Measurements from ENCODE around the gene MRPS18B.

Gene MRPS18B

DNA sequence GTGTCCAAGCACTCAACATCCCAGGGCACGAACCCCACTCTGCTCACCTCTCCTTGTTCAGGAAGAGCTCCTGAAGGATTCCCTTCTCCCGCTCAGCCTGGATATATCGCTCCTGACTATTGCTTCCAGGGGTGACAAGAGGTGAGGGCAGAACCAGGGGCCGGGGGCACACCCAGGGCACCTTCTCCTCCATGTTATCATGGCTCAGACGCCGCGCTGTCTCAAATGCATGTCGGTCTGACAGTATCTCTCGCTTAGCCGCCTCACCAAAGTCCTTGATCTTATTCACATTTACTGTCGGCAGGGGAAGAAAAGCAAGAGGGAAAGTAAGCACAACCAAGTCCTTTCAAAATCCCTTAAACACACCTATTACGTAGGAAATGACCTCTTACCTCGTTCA lies 13.7 kb upstream of the MRPS18B start:
- no peak for DNase-seq (ENCODE audit: low read depth)

DNA sequence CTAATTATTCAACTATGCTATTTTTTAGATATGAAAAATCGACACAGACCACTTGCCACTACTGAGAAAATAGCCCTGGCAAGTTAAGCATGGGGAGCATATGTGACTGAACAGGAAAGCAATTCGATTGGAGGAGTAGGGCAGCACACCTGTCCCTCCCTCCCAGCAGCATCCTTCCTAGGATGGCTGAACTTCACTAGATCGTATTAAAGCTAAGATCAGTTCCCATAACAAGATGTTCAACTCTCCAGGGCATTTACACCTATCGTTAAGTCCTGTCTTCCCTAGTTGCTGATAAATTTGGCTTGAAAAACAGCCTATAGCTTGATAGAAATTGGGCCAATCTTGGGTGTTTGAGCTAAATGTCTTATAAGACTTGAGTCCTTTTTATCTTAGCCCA lies 7.6 kb upstream of the MRPS18B start:
- DNase-seq (ENCODE audit: low read depth) = no peak

DNA sequence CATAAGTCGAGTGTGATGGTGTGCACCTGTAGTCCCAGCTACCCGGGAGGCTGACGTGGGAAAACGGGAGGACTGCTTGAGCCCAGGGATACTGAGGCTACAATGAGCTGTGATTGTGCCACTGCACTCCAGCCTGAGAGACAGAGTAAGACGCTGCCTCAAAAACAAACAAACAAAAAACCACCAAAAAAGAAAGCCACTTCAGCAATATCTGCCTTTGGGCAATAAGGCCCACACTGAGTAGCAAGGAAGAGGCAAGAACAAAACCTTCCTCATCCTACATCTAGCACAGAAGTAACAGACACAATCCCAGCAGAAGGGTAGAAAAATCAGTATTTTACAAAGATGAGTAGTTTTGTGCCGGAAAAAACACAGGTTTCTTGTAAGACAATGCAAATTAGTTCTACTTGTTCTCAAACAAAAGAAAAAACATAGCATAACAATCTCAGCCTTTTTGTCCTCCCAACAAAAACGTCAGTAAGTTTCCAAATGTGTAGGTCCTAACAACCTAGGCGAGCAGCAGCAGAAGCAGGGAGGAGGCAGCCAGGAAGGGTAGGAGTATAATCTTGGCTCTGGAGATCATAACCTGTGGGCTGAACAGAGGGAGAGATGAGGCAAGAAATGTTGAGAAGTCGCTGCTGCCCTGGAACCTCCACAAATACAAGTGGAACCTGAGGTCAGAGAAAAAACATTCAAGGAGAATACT lies 6.3 kb upstream of the MRPS18B start:
- DNase-seq (ENCODE audit: low read depth) = no peak

DNA sequence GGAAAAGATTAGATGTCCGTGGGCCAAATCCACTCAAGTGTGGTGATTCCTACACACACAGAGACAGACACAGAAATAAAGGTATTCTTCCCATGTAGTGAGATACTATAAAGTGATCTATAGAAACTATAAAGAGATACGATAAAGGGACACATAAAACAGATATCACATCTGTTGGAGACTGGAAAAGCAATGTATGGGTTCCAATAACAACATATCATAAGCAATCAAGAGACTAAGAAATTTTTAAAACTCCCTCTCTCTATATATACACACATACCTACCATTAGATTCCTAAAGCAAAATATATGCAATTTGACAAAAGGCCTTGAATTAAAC lies 5.8 kb upstream of the MRPS18B start:
- no peak for DNase-seq (ENCODE audit: low read depth)

DNA sequence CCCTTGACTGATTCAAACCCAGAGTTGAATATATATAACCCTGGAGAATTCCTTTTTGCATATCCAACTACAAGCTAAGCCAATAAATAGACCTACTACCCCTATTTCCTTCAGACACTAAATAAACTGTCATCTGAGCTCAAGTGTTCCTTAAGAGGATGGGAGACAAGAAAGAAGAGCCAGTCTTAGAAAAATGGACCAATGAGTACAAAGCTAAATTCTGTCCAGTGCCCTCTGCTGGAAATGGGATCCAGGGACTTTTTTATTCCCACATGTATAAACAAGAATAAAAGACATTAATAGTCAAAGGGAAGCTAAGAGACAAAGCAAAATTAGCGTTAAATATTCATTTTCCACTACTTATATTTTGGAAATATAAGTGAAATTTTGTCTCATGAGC lies 5.4 kb upstream of the MRPS18B start:
- no peak for DNase-seq (ENCODE audit: low read depth)

DNA sequence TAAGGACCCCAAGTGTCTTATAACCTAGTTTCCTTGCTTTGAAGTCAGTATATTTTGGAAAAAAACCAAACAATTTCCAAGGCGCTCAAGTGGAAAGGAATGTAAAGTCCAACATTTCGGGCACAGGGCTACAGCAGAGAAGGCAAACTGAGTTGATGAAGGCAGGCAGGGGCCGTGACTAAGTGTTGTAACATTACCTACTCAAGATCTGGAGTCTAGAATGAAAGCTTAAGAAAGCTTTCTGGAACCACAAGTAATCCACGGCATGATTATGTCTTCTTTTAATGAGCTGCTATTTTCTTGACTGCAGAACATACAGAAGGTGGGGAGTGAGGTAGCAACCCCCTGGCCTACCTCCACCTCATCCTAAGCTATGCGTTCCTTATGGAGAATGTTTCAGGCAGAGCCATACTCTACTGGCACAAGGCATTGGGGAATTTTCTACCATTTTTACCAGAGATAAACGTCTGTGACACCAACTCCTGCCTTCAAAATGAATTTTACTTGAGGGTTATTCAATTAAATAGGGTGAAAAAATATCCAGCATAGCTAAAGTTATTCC lies 4.9 kb upstream of the MRPS18B start:
- no peak for DNase-seq (ENCODE audit: low read depth)

DNA sequence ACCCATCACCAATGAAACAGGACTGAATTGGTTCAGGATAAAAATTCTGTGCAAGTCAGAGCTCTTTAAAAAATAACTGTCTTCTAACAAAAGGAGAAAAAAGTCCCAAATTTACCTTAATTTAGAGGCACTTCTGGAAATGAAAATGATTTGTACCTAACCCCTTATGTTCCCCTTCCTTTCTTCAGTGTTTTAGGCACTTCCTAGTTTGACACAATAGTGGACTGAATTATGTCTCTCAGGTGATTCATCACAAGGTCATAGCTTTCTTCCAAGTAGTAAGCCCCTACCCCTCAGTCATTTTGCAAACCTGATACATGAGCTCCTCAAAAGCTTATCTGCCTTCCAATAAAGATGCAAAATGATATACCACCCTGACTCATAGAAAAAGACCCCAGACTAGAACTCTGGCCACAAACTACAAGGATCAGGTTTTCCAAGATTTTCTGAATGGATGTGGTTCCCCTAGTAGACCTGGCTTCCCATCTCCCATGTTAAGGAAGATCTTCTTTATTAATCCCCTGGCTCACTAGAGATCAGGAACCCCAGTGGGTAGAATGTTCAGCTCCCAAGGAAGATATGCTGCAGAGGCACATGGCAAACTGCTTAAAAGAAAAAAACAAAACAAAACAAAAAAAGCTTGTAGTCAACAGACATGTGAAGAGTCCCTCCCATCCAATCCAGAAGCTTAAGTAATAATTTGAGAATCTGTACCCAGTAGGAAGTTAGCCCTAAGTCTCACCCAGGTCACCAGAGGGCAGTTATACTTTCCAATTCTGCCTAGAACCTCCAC lies 4.2 kb upstream of the MRPS18B start:
- no peak for DNase-seq (ENCODE audit: low read depth)

DNA sequence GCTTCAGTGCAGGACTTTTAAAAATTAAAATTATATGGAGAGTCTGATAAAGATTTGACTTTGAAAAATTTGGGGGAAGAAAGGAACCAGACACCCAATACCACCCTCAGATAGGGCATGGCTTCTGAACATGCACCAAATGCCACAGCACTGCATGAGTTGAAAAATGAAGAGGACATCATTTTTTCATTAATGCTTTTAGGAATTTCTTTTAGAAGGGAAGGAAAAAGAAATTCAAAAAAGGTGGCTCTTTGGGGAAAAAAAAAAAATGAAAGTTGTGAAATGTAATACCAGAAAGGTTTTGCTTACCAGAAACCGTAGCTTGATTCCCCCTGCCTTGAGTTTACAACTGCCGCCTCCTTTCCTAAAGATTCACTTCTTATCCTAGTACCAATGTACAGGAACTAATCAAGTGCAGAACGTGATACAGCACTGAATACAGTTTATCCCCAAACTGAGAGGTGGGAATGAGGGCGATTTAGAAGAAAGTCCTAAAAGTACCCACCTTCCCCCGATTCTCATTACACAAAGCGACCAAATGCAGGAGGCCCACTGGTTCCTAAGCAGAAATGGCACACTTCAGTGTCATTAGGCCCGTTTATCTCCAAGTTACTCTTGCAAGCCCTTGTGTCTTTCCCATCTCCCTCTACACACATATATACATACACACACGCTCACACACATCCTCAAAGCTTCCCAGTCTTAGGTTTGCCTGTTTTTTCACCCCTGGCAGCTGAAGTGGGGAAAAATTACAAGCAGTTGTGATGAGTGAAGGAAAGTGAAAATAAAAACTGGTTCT lies 3.4 kb upstream of the MRPS18B start:
- DNase-seq (ENCODE audit: low read depth) = no peak

DNA sequence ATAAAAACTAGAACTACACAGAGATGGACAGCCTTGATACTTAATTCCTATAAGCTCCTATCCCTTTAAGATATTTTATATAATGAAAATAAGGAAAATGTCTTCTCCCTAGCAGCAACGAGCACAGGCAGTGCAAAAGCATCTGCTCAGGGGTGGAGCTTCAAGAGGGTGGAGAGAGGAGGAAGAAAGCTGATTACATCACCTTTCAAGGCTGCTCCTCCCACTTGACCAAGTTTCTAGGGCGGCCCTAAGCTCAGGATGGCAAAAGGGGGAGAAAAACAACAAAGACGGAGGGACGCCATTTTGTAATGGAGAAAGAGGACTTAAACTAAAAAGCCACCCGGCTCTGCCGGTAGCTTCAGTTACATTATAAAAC lies 2.8 kb upstream of the MRPS18B start:
- DNase-seq (ENCODE audit: low read depth) = peak; percentile 67

DNA sequence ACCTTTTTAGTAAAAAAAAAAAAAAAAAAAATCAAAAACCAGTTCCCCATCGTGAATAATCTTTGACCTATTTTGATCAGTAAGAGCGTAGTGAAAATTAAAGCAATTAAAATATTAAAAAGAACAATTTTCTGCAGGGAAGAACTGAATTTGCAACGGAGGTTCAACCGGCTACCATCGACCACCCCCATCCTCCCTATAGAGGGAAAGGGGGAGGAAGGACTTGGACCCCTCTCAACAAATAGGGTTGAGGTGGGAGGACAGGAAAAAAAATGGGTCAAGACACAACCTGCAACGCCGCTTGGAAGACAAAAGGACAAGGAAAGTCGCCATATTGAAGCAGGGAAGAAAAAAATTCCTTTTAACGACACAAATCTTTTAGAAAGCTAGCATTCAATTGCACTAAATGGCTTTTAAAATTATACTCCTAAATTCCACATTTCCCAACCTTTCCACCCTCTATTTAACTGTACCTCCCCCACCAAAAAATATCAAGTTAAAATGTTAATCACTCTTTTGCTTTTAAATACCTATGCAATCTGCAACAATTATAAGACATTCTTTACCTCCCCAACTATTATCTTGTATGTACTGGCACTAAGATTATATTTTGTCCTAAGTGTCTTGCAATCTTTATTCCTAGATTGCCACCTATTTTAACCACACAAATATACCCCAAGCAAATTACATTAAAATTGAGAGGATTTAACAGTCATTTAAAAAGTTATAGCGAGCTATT lies 2.3 kb upstream of the MRPS18B start:
- no peak for DNase-seq (ENCODE audit: low read depth)

DNA sequence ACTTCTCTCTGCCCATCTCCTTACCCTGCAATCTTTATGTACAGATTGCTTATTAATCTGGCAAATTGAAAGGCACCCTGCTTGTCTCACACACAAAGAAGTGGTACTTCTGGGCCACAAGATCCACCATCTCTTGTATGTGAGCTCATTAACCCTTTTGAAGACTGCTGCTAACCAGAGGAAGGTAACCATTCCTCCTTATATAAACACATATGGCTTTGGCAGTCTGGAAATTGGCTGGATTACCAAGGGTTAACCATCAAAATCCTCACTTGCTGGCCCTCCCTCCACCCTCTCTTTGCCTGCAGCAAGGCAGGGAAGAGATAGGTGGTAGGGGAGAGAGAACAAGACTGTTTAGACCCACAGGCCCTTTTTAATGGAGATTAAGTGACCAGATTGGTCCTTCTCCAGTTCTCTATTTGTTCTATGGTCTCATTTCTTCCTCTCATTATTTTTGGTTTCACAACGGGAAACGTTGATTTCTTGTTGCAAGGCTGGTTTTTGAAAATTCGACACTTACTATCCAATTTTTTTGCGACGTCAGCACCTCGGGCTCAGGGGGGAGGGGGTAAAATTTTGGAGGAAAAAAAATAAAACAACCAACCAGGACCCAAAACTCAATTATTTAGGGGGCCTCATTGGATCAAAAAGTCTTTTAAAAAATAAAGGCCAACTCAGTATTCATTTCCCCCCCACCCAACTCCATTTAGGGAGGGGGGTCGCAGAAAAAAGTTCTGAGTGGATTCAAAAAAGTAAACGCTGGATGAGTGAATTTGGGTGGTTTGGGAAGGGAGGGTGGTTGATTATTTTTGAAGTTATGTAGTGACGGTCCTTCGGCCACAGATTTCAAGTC lies 1.5 kb upstream of the MRPS18B start:
- no peak for DNase-seq (ENCODE audit: low read depth)

DNA sequence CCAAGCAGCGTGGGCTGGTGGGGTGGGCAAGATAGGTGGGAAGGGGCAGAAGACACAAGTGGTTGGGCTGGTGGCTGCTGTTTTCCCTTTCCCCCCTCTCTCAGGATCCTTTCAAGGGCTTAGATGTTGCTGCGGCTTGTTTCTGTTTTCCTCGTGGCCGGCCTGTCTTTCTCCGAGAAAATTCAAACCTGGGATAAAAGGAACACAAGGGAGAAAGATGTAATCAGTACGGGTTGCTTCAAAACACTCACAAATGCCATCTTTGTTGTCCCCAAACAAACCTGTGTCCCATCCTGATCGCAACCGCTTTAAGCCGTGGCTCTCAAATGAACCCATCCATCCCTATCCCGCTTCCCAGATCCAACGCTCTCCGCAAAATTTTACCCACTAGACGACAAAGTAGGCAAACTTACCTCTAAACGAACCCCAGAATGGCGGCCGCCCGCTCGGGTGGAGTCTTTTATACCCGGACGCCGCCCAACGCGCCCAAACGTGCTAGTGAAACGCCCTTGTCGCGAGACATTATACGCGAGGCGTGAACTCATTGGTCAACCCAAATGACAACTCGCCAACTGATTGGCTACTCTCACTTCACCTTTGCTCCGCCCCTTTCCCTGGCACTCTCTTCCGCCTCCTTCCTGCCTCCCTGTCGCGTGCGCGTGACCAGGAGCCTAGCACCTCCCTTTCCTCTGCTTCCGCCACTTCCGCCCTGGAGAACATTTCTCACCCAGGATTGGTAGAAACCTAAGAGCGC lies 652 bp upstream of the MRPS18B start, which contains the start of gene PPP1R10:
TSS of gene PPP1R10 (minus strand) at position 433 of the 754 bp plus-strand sequence. CDS start 7,299 bp downstream, outside the sequence.
- peak; percentile 95 for DNase-seq (ENCODE audit: low read depth)

DNA sequence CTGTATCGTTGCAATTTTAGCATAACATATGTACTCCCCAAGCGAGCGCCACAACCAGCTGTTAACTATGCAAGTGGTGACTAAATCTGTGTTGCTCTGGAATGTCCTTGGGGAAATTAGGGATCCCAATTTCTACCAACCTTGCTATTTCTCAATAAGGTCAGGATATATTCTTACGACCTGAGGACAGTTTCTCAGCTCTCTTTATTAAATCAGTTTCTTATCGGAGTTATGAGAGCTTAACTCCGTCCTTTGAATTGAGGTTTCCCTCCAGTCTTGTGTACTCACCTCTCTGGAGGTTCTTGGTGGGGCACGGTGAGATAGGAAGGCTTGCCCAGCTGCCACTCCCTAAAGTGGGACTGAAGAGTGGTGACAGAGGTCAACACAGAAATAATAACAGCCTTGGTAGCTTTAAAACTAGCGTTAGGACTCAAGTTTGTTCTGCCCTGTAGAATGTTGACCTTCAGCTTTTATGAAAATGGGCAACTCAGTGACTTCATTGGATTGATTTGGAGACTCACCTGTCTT lies 694 bp downstream of the MRPS18B start:
- DNase-seq (ENCODE audit: low read depth) = no peak

DNA sequence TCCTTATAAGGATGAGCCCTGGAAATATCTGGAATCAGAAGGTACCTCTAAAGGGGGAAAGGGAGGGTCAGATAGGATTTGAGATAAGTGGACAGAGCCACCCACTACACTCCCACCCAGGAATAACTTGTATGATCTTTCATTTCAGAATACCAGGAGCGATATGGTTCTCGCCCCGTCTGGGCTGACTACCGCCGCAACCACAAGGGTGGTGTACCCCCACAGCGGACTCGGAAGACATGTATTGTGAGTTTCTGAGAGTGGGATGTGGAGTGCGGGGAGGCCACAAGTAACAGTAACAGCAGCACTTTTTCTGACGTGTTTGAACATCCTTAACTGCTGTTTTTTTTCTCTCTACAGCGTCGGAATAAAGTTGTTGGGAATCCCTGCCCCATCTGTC lies 1.9 kb downstream of the MRPS18B start:
- no peak for DNase-seq (ENCODE audit: low read depth)

DNA sequence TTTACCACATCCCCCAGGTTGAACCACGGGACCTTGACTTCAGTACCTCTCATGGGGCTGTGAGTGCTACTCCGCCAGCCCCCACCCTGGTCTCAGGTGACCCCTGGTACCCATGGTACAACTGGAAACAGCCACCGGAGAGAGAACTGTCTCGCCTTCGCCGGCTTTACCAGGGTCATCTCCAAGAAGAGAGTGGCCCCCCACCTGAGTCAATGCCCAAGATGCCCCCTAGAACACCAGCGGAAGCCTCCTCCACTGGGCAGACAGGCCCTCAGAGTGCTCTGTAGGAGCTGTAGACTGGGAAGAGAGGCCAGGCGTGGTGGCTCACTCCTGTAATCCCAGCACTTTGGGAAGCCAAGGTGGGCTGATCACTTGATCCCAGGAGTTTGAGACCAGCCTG lies 7.9 kb downstream of the MRPS18B start:
- DNase-seq (ENCODE audit: low read depth) = no peak

DNA sequence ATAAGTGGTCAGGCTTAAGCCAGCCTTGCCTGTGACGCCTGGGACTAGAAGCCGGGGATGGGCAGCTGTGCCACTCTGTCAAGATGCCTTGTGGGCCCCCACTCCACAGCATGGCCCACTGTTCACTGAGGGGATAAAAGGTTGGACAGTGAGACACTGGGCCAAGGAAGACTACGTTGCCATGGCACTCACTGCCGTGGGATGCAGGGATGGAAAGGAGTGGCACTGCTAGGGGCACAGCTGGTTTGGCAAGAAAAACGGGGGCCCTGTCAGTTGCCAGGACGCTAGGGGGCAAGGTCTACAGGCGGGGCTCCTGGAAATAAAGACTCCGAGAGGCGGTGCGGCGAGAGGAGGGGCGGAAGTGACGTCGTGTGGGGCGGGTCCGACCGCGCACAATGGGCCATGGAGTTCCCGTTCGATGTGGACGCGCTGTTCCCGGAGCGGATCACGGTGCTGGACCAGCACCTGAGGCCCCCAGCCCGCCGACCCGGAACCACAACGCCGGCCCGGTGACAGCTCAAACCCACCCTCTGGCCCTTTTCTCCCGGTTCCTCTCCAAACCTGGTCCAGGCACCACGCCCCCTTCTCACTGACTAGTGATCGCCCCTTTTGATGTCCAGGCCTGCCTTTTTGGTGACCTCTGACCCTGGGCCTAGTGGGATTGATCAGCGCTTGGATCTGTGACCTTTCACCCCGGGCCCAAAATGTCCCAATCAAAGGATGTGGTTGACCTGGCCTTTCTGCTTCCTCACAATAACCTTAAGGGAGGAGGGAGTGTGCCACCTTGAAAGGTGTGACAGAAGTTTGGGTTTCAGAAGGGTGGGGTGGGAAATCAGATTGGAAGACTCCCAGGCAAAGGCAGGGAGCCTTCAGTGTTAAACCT lies 9.1 kb downstream of the MRPS18B start, which contains the start of gene ATAT1:
TSS of gene ATAT1 (plus strand) at position 391 of the 883 bp plus-strand sequence.
- DNase-seq (ENCODE audit: low read depth) = peak; percentile 83

DNA sequence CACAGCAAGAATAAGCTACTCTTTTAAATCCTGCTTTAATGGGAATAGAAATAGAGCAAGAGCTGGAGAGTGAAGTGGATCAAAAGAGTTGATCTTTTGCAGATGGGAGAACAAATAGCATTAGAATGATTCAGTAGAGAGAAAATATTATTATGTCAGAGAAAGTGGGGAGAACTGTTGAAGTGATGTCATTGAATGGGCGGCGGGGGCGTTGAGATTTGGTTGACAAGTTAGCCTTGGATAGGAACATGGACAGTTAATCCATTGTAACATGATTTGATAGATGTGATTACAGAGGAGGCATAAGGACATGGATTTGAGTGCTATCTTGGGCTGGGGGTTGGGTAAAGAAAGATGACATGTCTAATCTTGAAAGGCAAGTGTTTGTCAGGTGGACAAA lies 18.2 kb downstream of the MRPS18B start:
- no peak for DNase-seq (ENCODE audit: low read depth)

DNA sequence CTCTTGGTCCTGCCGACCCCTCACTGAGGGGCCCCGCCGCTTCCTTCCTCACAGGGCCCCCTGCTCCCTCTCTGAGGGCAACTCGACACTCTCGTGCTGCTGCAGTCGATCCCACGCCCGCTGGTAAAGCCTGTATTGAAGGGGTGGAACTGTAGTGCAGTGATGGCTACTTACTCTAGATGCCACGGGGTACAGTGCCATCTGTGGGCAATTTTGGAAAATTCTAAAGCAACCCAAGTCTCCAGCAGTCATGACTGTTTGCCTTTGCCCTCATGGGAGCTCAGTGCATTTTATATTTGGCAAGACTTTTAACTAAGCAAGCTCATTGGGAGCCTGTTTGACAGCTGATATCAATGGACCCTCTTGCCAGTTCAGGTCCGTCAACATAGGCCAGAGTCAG lies 22.8 kb downstream of the MRPS18B start:
- no peak for DNase-seq (ENCODE audit: low read depth)

DNA sequence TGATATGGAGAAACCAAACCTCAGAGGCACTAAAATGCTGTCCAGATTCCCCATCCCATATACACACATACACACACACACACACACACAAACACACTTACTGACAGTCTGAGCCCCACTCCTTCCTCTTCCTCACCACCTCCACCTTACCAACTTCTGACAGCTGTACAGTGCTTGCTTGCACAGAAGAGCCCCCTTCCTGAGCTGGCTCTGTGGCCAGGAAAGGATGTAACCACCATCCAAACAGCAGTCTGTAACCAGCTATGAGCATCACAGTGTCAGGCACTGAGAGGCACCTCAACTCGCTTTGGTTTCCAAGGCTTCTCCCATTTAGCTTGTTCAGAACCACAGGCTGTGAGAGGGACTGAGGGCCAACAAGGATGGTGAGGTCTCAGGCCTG lies 23.4 kb downstream of the MRPS18B start:
- DNase-seq (ENCODE audit: low read depth) = no peak

Data from activated T-helper 9 cell treated with anti-CD3 and anti-CD28 coated beads, Interleukin-2, amount 50 U/mL, for 16 hours (primary cell).